Measurements from ENCODE around the gene GATAD2B. TPM values are rescaled to one million over a fixed set of nuclear protein-coding genes. Genes with fewer than 3 reads are reported as not detected.
A peak's percentile ranks its signal among the peaks of the same experiment; 100 is the strongest.

The GATAD2B gene
- total and polyA plus RNA-seq, 8 donors, result 2.7 to 26.3 (median 16.0) TPM

GRCh38 chr1:153764310-153764709 is 158.5 kb downstream of the GATAD2B start:
- H3K27ac ChIP-seq, result peak overlapping the region; percentile 47 to 79 (median 70)
- WGBS, 5 donors, result 34 to 69% (median 42%) methylated on average over 5 of the region's 5 CpGs
- intact Hi-C loops (cut with DNase I; ENCODE audit: low total_unique reads), result no loop called here
- TF ChIP-seq POLR2A (IDR thresholded peaks at IDR 0.05) (no peak), POLR2AphosphoS5 (IDR thresholded peaks at IDR 0.05) (peak in 1 of 3 donors; percentile 68), CTCF (IDR thresholded peaks at IDR 0.05) (no peak)
- no peak overlapping the region for H3K4me3 ChIP-seq
- no peaks in the 10 kb centered on the region for H3K27me3 ChIP-seq
- H3K36me3 ChIP-seq, result peaks cover 27 to 100% (median 98%) of the 10 kb centered on the region in 4 donors
- H3K9me3 ChIP-seq, result no peaks in the 10 kb centered on the region
- DNase-seq, result peak; percentile 52 to 70
- peaks cover 18 to 50% (median 41%) of the 10 kb centered on the region in 4 donors for H3K4me1 ChIP-seq

GRCh38 chr1:153763365-153764225 is 159.2 kb downstream of the GATAD2B start:
- DNase-seq, result peak in 1 of 2 donors; percentile 49
- Histone ChIP-seq H3K27me3 (no peaks in the 10 kb centered on the region), H3K4me3 (no peak overlapping the region), H3K9me3 (no peaks in the 10 kb centered on the region), H3K27ac (peak overlapping the region; percentile 47 to 79 (median 70)), H3K36me3 (peaks cover 34 to 100% (median 98%) of the 10 kb centered on the region in 4 donors), H3K4me1 (peaks cover 11 to 43% (median 34%) of the 10 kb centered on the region in 4 donors)
- WGBS, 5 donors, result 53 to 69% (median 66%) methylated on average over 7 of the region's 7 CpGs
- TF ChIP-seq CTCF (IDR thresholded peaks at IDR 0.05) (no peak), POLR2AphosphoS5 (IDR thresholded peaks at IDR 0.05) (peak in 1 of 3 donors; percentile 60)
- intact Hi-C loops (cut with DNase I; ENCODE audit: low total_unique reads), result no loop called here

GRCh38 chr1:153760440-153760839 is 162.3 kb downstream of the GATAD2B start:
- WGBS, 5 donors, result 91 to 98% (median 96%) methylated on average over 4 of the region's 4 CpGs
- DNase-seq, result no peak
- peaks cover 0 to 27% (median 16%) of the 10 kb centered on the region in 4 donors for H3K4me1 ChIP-seq
- H3K27ac ChIP-seq, result no peak overlapping the region
- no peaks in the 10 kb centered on the region for H3K9me3 ChIP-seq
- H3K4me3 ChIP-seq, result no peak overlapping the region
- H3K36me3 ChIP-seq, result peaks cover 46 to 100% (median 100%) of the 10 kb centered on the region in 4 donors
- TF ChIP-seq CTCF (IDR thresholded peaks at IDR 0.05) (no peak), EP300 (IDR thresholded peaks at IDR 0.05) (no peak), POLR2AphosphoS5 (IDR thresholded peaks at IDR 0.05) (no peak), POLR2A (IDR thresholded peaks at IDR 0.05) (no peak)
- H3K27me3 ChIP-seq, result no peaks in the 10 kb centered on the region
- intact Hi-C loops (cut with DNase I; ENCODE audit: low total_unique reads), result no loop called here

Small RNA genes within 50 kb of the gene (small RNA-seq; reads per million reads assigned to genes)
- gene AL831737.1, result 0 reads per million in 4 donors
- 0 to 0.30 (median 0.03) reads per million in 4 donors for gene MIR6737
- gene RF00019, result 0 reads per million in 4 donors

Other genes with a start within 250 kb of the GATAD2B start
- 10 to 100 TPM in 2 of 5 donors, 1 to 10 TPM in 3; 5.4 to 39.7 (median 6.6) TPM for gene NPR1, start 244.3 kb downstream of the GATAD2B start, total RNA-seq
- 1 to 10 TPM; 1.4 to 5.7 (median 2.4) TPM for gene NPR1, start 244.3 kb downstream of the GATAD2B start, polyA plus RNA-seq
- gene INTS3, start 194.9 kb downstream of the GATAD2B start, total RNA-seq, result 10 to 100 TPM; 28.1 to 48.2 (median 39.4) TPM
- 10 to 100 TPM; 11.0 to 39.2 (median 19.1) TPM for gene INTS3, start 194.9 kb downstream of the GATAD2B start, polyA plus RNA-seq
- gene SLC27A3, start 147.6 kb downstream of the GATAD2B start, total RNA-seq, result 10 to 100 TPM; 14.9 to 89.9 (median 62.2) TPM
- 10 to 100 TPM; 17.4 to 86.8 (median 44.1) TPM for gene SLC27A3, start 147.6 kb downstream of the GATAD2B start, polyA plus RNA-seq
- gene DENND4B, start 23.7 kb upstream of the GATAD2B start, total RNA-seq, result 10 to 100 TPM; 20.9 to 73.0 (median 36.6) TPM
- gene DENND4B, start 23.7 kb upstream of the GATAD2B start, polyA plus RNA-seq, result 10 to 100 TPM; 11.8 to 19.9 (median 14.1) TPM
- 10 to 100 TPM in 2 of 5 donors, 1 to 10 TPM in 3; 1.4 to 49.6 (median 8.0) TPM for gene CRTC2, start 35.6 kb upstream of the GATAD2B start, total RNA-seq
- 10 to 100 TPM; 26.9 to 31.1 (median 27.1) TPM for gene CRTC2, start 35.6 kb upstream of the GATAD2B start, polyA plus RNA-seq
- 10 to 100 TPM in 4 of 5 donors, 1 to 10 TPM in 1; 6.4 to 80.6 (median 24.9) TPM for gene SLC39A1, start 40.6 kb upstream of the GATAD2B start, total RNA-seq
- 10 to 100 TPM; 29.9 to 54.8 (median 39.8) TPM for gene SLC39A1, start 40.6 kb upstream of the GATAD2B start, polyA plus RNA-seq
- gene CREB3L4, start 44.9 kb upstream of the GATAD2B start, total RNA-seq, result 10 to 100 TPM in 1 of 5 donors, 1 to 10 TPM in 3, not detected in 1; 2.7 to 16.7 (median 7.3) TPM
- gene CREB3L4, start 44.9 kb upstream of the GATAD2B start, polyA plus RNA-seq, result 10 to 100 TPM; 10.9 to 32.9 (median 11.8) TPM
- gene JTB, start 54.7 kb upstream of the GATAD2B start, total RNA-seq, result 100 to 1,000 TPM; 130 to 859 (median 234) TPM
- gene JTB, start 54.7 kb upstream of the GATAD2B start, polyA plus RNA-seq, result 100 to 1,000 TPM; 214 to 340 (median 237) TPM
- 10 to 100 TPM; 35.5 to 82.9 (median 43.7) TPM for gene RAB13, start 63.4 kb upstream of the GATAD2B start, total RNA-seq
- 100 to 1,000 TPM; 174 to 730 (median 364) TPM for gene RAB13, start 63.4 kb upstream of the GATAD2B start, polyA plus RNA-seq
- gene RPS27, start 67.8 kb upstream of the GATAD2B start, total RNA-seq, result 1,000 to 10,000 TPM in 3 of 5 donors, 100 to 1,000 TPM in 1, 10 to 100 TPM in 1; 43.4 to 3,158 (median 1,583) TPM
- gene RPS27, start 67.8 kb upstream of the GATAD2B start, polyA plus RNA-seq, result over 10,000 TPM; 11,847 to 21,142 (median 13,702) TPM
- gene NUP210L, start 232.1 kb upstream of the GATAD2B start, total RNA-seq, result under 1 TPM in 1 of 5 donors, not detected in 4; 0.18 TPM
- gene NUP210L, start 232.1 kb upstream of the GATAD2B start, polyA plus RNA-seq, result not detected

Measured in stomach (tissue), 9 donors.